ENCODE measurements around the gene KRTAP5-7.

GRCh38 chr11:71500601-71501021 lies 26.5 kb upstream of the KRTAP5-7 start:
- no peak for TF ChIP-seq CTCF (IDR thresholded peaks at IDR 0.05)
- no peak for TF ChIP-seq POLR2A (IDR thresholded peaks at IDR 0.05)

Measured in adrenal gland (tissue), 5 donors.